HG02571 (cell line): Measurements from ENCODE around the gene LHX6.

Experiments
- ATAC-seq: cut with Tn5 transposase; IDR thresholded peaks from one replicate; pipeline ENCODE4 v1.9.1; 2021; ENCODE audit warnings: mild to moderate bottlenecking, moderate library complexity; ENCODE audit not compliant: unreplicated experiment

The LHX6 gene

GRCh38 chr9:122158202-122158601, 70.6 kb downstream of the LHX6 start:
- ATAC-seq: no peak

- no peak for ATAC-seq
Observed at GRCh38 chr9:122155796-122156195, 73.0 kb downstream of the LHX6 start.
